ENCODE measurements around the gene ALAS1.

Gene ALAS1

DNA sequence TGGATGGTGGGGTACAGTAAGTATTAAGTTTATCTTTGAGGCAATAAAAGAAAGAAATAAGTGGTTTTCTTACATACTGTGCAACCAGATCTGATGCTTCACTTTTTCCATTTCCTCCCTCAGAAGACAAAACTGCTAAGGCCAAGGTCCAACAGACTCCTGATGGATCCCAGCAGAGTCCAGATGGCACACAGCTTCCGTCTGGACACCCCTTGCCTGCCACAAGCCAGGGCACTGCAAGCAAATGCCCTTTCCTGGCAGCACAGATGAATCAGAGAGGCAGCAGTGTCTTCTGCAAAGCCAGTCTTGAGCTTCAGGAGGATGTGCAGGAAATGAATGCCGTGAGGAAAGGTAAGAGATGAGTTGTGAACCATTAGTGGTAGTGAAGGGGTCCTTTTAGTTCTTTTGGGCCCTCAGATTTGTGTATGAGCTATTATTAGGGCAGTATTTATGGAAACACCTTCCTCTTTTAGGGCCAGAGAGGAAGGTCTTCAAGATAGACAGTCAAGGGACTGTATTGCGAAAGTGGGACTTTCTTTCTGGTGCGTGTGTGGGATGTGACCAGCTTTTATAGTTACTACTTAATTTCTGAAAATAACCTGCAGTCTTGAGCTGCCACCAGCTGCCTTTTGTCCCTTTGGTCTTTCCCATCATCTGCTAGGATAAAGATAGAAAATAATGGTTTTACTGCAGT, 4.6 kb downstream of the ALAS1 start:
- H3K4me3 ChIP-seq (IDR thresholded peaks at IDR 0.05; ENCODE audit: insufficient read depth, low read depth, low read length): no peak overlapping the region

DNA sequence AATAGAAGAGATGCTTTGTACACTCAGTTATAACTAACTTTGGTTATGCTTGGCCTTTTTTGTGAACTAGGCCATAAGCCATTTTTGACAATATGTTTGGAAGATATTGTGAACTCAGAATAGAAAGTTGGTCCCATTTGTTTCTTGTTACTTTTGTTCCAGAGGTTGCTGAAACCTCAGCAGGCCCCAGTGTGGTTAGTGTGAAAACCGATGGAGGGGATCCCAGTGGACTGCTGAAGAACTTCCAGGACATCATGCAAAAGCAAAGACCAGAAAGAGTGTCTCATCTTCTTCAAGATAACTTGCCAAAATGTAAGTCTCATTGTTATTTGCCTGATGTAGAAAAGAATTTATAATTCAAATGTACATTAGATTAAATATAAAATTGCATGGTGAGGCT, 5.7 kb downstream of the ALAS1 start:
- TF ChIP-seq, protein P1, sequence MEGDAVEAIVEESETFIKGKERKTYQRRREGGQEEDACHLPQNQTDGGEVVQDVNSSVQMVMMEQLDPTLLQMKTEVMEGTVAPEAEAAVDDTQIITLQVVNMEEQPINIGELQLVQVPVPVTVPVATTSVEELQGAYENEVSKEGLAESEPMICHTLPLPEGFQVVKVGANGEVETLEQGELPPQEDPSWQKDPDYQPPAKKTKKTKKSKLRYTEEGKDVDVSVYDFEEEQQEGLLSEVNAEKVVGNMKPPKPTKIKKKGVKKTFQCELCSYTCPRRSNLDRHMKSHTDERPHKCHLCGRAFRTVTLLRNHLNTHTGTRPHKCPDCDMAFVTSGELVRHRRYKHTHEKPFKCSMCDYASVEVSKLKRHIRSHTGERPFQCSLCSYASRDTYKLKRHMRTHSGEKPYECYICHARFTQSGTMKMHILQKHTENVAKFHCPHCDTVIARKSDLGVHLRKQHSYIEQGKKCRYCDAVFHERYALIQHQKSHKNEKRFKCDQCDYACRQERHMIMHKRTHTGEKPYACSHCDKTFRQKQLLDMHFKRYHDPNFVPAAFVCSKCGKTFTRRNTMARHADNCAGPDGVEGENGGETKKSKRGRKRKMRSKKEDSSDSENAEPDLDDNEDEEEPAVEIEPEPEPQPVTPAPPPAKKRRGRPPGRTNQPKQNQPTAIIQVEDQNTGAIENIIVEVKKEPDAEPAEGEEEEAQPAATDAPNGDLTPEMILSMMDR (conservative IDR thresholded peaks at IDR 0.05; ENCODE audit: low read depth, low read length): no peak
- peak overlapping the region; percentile 61 for H3K27ac ChIP-seq

More for the DNA sequence above, 4.6 kb downstream of the ALAS1 start:
- Histone ChIP-seq H3K79me2 (ENCODE audit: insufficient read depth, low read depth) (peaks cover 13% of the 10 kb centered on the region; the same call in 1 of the 2 replicates), H3K27ac (no peak overlapping the region; the same call in 1 of the 2 replicates), H3K36me3 (ENCODE audit: insufficient read depth) (no peaks in the 10 kb centered on the region; the same call in 1 of the 2 replicates), H3K27me3 (ENCODE audit: insufficient read depth, low read depth) (no peaks in the 10 kb centered on the region), H3K4me2 (peak overlapping the region; percentile 17; the same call in 1 of the 2 replicates), H4K20me1 (ENCODE audit: insufficient read depth) (no peaks in the 10 kb centered on the region), H2AFZ (ENCODE audit: low read depth) (no peak overlapping the region), H3K9ac (no peak overlapping the region), H3K4me1 (ENCODE audit: low read depth, poor library complexity, severe bottlenecking) (peaks cover 61% of the 10 kb centered on the region)
- TF ChIP-seq, protein P1 (conservative IDR thresholded peaks at IDR 0.05; ENCODE audit: low read depth, low read length): no peak

DNA sequence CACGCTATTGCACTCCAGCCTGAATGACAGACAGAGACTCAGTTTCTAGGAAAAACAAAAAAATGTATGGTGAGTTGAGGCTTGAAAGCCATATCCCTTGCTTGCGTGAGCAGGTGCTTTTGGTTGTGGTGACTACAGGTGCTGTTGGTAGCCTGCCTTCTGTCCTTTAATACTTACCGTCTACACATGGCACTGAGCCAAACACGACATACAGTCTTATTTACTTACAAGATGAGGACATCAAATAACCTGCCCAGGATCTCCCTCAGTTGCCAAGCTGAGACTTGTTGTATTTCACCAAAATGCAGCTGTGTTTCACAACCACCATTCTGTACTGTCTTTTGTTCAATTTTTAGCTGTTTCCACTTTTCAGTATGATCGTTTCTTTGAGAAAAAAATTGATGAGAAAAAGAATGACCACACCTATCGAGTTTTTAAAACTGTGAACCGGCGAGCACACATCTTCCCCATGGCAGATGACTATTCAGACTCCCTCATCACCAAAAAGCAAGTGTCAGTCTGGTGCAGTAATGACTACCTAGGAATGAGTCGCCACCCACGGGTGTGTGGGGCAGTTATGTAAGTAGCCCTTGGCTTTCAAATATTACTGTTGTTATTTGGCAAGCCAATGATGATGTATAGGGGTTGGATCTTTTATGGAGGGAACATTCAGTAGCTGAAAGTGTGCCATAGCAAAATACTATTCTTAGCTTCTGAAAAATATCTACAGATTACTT, 6.5 kb downstream of the ALAS1 start:
- Histone ChIP-seq H3K4me3 (IDR thresholded peaks at IDR 0.05; ENCODE audit: insufficient read depth, low read depth, low read length) (no peak overlapping the region), H3K27me3 (ENCODE audit: insufficient read depth, low read depth) (no peaks in the 10 kb centered on the region), H3K4me1 (ENCODE audit: low read depth, poor library complexity, severe bottlenecking) (peaks cover 59% of the 10 kb centered on the region), H4K20me1 (ENCODE audit: insufficient read depth) (no peaks in the 10 kb centered on the region), H3K79me2 (ENCODE audit: insufficient read depth, low read depth) (no peaks in the 10 kb centered on the region), H3K36me3 (ENCODE audit: insufficient read depth) (peaks cover 3% of the 10 kb centered on the region; the same call in 1 of the 2 replicates), H2AFZ (ENCODE audit: low read depth) (no peak overlapping the region), H3K27ac (peak overlapping the region; percentile 61), H3K9ac (no peak overlapping the region), H3K4me2 (no peak overlapping the region)
- TF ChIP-seq, protein P1 (conservative IDR thresholded peaks at IDR 0.05; ENCODE audit: low read depth, low read length): no peak

More for the DNA sequence above, 5.7 kb downstream of the ALAS1 start:
- H3K4me2 ChIP-seq: no peak overlapping the region; the same call in 1 of the 2 replicates
- H3K4me3 ChIP-seq (IDR thresholded peaks at IDR 0.05; ENCODE audit: insufficient read depth, low read depth, low read length): no peak overlapping the region
- no peaks in the 10 kb centered on the region for H3K27me3 ChIP-seq (ENCODE audit: insufficient read depth, low read depth)
- H3K9ac ChIP-seq: no peak overlapping the region
- H2AFZ ChIP-seq (ENCODE audit: low read depth): no peak overlapping the region
- H3K79me2 ChIP-seq (ENCODE audit: insufficient read depth, low read depth): peaks cover 8% of the 10 kb centered on the region; the same call in 1 of the 2 replicates
- H3K4me1 ChIP-seq (ENCODE audit: low read depth, poor library complexity, severe bottlenecking): peaks cover 59% of the 10 kb centered on the region
- no peaks in the 10 kb centered on the region for H4K20me1 ChIP-seq (ENCODE audit: insufficient read depth)
- H3K36me3 ChIP-seq (ENCODE audit: insufficient read depth): peaks cover 3% of the 10 kb centered on the region; the same call in 1 of the 2 replicates

DNA sequence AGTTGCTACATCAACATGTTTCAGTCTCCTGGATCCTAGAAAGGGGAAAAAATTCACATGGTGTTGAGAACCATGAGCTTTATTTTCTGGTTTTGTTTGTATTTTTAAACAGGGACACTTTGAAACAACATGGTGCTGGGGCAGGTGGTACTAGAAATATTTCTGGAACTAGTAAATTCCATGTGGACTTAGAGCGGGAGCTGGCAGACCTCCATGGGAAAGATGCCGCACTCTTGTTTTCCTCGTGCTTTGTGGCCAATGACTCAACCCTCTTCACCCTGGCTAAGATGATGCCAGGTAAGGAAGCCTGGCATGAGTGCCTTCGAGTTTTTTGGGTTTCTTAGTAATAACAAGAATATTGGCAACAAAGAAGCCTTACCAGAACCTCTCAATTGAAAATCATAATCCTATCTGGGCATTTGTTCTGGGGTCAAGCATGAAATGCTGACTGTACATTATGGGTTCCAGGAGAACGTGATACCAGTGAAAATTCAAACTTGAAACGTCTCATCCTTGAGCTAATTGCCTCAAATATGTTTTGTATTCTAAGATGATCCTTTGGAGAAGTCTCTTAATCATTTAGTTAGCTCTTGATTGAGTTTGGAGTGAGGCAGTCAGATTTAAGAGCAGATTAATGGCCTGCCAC, 7.9 kb downstream of the ALAS1 start:
- TF ChIP-seq, protein P1 (conservative IDR thresholded peaks at IDR 0.05; ENCODE audit: low read depth, low read length): no peak
- no peak overlapping the region for H3K9ac ChIP-seq

More for the DNA sequence above, 7.9 kb downstream of the ALAS1 start:
- Histone ChIP-seq H2AFZ (ENCODE audit: low read depth) (no peak overlapping the region), H3K36me3 (ENCODE audit: insufficient read depth) (peaks cover 3% of the 10 kb centered on the region; the same call in 1 of the 2 replicates), H3K79me2 (ENCODE audit: insufficient read depth, low read depth) (no peaks in the 10 kb centered on the region), H3K4me1 (ENCODE audit: low read depth, poor library complexity, severe bottlenecking) (peaks cover 52% of the 10 kb centered on the region), H3K27me3 (ENCODE audit: insufficient read depth, low read depth) (no peaks in the 10 kb centered on the region), H3K27ac (peak overlapping the region; percentile 61; the same call in 1 of the 2 replicates), H3K4me3 (IDR thresholded peaks at IDR 0.05; ENCODE audit: insufficient read depth, low read depth, low read length) (no peak overlapping the region), H3K4me2 (no peak overlapping the region), H4K20me1 (ENCODE audit: insufficient read depth) (no peaks in the 10 kb centered on the region)

Data from KMS-11 (cell line).